ENCODE data around the gene RAVER2.
A peak's percentile ranks its signal among the peaks of the same experiment; 100 is the strongest.

Gene RAVER2

DNA sequence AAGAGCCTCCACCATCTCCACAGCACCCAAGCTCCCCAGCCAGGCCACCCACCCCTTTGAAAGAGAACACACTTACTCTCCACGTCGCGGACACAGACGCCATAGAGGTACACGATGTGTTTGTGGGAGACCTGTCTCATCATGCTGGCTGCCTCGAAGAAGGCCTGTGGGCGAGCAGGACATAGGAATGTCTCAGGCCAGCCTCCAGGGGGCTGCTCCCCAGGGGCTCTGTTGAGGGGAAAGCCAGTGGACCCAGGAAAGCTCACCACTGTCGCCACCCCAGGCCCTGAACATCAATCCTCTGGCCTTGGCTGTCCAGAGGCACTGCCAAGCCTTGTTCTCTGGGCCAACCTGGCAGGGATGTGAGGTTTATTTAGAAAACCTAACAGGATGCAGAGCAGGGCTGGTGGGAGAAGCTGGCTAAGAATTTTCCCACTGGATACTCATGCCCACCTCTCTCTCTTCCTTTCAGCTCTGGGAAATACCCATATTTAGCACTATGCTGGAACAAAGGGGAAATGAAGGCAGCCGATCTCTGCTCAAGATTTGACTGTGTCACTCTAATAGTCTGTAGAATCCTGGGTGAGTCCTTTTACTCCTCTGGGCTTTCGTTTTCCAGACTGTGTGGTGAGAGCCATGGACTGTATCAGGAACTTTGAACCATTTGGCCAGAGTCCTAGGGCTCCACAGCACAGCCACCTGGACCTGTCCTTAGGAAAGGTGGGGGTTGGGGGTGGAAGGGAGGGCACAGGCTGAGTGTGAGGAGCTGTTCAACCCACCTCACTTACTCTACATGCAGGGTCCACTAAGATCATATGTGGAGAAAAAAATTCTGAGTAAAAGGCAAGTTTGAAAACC is 101.9 kb downstream of the RAVER2 start:
- no peak for DNase-seq (ENCODE audit: low spot score)

DNA sequence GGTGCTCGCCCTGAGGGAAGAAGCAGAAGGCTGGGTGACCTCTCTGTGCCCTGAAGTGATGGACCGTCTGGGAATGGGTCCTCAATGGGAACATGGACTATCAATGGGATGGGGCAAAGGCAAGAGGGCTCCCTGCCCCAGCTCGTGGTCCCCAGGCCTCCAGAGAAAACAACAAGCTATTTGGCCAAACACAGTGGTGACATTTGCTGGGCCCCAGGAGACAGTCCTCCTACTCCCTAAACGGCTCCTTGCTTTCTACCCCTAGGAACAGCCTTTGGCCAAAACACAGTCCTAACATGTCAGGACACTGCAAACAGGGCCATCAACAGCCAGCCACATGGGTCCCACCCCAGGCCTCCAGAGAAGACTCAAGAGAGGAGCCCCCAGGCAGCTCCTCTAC is 102.8 kb downstream of the RAVER2 start:
- DNase-seq (ENCODE audit: low spot score) = no peak

DNA sequence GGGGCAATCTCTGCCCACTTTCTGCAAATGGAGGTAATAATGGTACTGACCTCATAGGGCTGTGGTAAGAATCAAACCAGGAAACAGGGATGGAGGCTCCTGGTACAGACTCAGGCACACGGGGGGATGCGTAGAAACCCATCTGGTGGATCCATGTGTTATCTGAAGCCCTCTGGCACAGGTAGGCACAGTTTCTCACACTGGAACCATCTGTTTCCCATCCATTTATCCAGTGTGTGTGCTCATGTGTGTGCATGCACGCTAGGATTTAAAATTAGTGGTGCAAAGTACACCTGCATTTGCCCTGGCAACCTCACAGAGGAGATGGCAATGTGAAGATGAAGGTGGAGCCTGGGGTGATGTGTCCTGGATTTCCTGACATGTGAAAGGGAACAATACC is 103.3 kb downstream of the RAVER2 start:
- no peak for DNase-seq (ENCODE audit: low spot score)

DNA sequence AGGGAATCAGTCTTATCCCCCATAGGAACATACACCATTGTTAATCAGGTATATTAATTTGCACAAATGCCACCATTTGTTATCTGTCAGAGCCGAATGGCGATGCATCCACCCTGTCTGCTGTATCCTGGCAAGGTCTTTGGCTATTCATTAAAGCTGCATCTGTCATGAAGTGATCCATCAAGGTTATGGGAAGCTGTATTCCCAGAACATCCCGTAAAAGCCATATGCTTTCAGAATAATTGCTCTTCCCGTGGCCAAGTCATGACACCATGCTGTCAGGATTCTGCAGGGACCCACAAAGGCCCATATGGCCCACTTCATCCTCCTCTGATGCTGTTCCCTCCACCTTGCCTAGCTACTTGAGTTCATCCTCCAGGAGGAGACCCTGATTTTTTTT is 103.9 kb downstream of the RAVER2 start:
- DNase-seq (ENCODE audit: low spot score) = no peak

DNA sequence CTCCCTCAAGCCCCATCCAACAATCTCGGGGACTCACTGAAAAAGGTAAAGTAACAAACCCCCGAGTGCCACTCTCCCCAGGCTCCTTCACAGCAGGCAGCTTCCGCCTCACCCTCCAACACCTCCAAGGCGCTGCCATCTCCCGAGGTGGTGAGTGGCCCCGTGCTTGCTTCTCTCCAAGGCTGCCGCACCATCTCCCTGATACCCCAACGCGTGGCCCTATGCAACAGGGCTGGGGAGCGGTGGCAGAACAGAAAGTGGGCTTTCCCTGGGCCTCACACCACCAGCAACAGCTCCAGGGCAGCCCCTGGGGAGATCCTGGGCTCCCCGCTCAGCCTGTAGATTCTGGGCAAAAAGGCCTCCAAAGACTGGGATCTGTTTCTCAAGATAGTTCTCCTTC is 105.1 kb downstream of the RAVER2 start:
- DNase-seq (ENCODE audit: low spot score) = no peak

DNA sequence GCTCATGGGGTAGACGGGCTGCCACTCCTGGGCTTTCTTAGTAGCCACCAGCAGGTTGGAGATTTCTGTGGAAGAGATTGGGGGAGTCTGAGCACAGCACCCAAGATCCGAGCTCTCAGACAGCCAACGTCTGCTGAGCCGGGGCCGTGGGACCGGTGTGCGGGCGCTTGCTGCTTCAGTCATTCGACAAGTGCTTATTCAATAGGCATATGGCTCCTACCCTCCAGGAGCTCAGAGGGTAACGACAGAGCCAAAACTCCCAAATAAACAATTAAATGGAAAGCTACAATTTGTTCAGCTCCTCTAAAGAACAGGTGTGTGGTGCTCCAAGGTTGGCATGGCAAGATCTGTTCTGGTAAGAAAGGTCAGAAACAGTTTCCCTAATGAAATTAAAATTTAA is 106.0 kb downstream of the RAVER2 start:
- no peak for DNase-seq (ENCODE audit: low spot score)

DNA sequence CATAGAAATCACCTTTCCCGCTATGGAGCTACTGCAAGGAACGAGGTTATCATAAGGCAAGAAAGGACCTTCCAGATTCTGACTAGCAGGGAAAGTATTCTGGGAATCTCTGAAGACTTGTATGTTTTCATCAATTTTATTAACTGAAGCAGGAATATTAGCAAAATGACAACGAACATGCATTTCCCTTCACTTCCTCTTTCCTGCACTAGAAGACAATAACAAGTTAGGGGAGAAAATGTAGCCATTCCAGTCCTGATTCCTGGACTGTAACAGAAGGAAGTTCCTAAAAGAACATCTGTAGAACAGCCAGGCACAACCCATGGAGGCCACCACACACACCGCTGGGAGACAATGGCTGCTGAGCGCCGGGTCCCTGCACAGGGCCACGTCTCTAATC is 106.8 kb downstream of the RAVER2 start:
- no peak for DNase-seq (ENCODE audit: low spot score)

DNA sequence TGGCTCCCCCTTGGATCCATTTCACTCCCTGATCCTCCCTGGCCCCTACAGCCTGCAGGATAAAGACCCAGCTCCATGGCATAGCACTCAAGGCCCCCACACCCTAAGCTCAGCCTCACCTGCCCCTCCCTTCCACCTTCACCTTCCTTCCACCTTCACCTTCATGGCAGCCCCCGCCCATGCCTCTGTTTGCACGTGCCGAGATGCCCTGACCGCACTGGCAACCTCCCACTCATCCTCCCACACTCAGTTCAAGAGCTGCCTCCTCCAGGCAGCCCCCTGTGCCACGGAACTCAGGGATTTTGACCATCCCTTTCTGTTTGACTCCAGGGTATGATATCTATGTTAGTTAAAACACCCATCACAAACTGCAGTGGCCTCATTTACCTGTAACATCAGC is 109.8 kb downstream of the RAVER2 start:
- no peak for DNase-seq (ENCODE audit: low spot score)

DNA sequence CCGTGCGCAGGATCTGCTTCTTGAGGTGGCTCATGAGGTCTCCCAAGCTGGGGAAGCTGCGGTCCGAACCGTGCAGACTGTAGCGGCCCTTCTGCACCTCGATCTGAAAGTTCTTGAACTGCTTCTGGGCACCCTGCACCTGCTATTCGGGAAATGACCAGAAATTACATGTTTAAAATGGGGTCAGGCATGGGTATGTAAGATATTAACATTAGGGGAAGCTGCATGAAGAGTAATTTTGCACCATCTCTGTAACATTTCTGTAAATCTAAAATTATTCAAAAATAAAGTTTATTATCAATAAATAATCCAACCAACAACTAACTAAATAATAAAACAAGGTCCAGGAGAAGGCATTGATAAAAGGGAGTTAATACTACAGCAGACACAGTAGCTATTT is 110.7 kb downstream of the RAVER2 start:
- no peak for DNase-seq (ENCODE audit: low spot score)

DNA sequence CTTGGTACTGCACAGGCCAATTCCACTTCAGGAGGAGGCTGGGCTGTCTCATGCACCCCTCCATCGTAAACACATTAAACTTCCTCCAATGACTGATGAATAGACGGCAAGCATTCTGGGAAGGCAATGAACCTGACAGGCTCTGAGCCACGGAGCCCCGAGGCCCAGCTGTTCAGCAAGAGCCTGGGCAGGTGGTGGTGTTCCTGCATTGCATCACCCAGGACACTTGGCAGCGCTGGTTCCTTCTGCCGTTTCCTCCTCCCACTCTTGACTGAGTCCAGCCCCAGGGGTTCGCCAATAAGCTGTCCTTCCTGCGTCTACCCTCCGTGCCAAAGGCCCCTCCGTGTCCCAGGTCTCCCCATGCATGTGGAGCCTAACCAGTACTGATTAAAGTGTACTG is 111.7 kb downstream of the RAVER2 start:
- DNase-seq (ENCODE audit: low spot score) = no peak

DNA sequence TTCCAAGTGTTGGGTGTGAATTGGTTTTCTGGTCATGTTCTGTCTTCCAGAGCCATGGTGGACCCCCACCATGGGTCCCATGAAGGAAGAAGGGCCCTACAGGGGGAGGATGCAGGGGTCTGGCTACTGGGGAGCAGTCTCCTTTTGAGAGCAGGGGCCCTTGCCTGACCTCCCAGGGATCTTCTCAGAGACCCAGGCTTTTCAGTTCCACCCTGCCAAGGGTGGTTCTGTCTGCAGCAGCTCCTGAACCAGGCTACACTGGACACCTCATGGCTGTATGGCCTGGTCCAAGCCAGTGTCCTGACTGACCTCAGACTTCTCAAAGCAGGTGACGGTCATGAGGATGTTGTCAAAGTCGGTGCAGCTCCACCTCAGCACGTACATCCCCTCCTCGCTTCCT is 112.5 kb downstream of the RAVER2 start:
- no peak for DNase-seq (ENCODE audit: low spot score)

DNA sequence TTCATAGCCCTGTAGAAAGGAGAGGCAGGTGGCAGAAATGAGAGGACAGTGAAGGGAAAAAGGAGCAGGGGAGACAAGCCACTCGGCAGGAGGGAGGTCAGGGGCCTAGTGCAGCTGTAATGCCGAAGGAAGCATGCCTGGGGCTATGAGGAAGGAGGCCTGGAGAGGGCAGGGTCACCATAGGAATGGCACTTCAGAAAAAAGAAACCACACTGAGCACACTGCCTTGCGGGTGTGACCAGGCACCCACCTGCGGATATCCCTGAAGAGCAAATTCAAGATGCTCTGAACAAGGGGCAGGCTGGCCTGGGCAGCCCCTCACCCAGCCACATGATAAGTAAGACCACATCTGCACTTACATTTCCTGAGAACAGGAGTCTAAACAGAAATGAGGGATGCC is 116.7 kb downstream of the RAVER2 start:
- DNase-seq (ENCODE audit: low spot score) = no peak

DNA sequence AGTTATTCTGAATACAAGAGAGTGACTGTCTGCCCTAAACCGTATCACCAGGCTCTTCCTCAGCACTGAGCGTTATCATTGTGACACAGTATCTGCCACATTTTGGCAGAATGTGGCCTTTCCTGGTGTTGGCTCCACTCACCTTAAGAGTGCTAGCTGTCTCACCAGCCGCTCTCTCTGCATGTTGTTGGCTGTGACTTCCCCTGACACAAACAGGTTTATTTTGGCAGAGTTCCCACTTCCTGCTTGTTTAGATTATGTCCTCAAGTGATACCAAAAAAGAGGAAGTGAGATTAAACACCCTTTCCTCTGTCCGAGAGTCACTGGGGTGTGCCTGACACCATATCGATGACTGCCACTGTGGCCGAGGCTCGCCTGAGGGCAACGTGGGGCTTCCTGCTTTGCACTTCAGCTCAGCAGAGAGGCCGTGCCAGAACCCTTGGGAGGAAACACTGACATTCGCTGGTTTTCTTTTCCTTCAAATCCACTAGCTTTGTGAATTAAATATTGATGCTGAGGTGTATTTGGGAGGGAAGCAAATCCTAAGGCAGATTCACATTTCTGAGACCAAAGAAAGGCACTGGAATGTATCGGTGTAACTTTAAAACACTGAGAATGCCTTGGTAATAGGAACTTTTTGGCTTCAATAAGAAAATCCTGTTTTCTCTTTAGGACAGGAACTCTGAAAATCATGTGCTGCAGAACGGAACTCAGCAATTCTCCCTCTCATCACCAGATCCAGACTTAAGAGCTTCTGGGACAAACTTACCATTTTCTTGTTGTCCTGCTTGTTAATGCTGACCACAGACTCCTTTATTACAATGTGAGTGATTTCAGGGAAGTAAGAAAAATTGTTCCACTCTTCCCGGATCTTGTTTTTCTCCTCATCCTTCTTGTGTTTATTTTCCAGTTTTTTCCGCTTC is 119.4 kb downstream of the RAVER2 start:
- peak; percentile 98 for DNase-seq (ENCODE audit: low spot score)

DNA sequence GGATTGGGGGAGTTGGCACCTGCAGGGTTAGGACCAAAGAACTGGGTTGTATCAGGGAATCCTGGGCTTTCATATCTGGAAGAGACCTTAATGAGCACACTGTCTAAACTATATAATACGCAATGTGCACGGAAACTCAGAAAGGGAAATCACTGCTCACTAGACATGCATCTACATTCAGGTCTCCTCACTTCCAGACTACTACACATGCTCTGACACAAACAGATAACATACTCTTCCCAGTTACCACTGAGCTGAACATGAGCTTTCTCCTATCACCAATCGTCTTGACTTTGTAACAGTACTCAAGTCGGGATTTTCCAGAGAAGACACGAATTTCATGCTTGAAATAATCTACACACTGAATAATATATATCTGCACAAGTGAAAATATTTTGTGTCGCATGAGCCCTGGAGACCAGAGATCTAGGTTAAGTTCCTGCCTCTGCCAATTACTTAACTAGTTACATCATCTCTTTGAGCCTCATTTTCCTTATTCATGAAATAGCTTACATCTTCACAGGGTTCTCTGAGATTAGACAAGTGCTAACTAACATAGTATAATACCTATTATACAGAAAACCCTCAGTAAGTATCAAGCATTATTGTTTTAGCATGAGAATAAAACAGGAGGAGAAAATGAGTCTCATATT is 120.4 kb downstream of the RAVER2 start:
- DNase-seq (ENCODE audit: low spot score) = no peak

DNA sequence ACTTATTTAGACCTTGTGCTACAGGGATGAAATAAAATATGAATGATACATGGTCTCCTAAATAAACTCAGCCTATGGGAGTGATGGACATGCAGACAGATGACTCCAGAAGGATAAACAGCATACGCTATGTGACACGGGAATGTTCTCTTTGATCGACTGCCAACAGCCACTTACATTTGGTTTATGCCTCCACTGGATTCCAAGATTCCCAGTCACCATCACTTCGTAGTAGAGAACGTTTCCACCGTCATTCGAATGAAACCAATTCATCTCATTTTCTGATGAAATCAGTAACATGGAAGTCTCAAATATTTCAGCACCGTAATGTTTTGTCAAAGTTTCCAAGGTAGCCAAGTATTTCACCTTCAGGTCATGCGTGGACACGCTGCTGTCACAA is 121.8 kb downstream of the RAVER2 start:
- no peak for DNase-seq (ENCODE audit: low spot score)

DNA sequence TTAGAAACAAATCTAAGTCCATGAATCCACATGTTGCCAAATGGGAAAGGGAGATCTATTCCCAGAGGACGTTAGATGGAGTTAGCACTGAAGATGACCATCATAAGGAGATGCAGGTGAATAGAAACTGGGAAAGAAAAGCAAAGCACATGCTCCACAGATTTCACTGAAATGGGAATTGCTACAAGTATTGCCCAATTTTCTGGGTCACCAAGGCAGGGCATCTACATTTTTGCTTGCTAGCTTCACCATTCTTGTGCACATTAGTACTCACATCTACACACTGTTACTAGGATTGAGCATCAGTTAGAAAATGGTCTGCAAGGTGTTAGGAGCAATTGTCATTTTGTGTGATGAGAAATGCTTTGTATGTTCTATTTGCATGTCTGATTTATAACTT is 122.4 kb downstream of the RAVER2 start:
- DNase-seq (ENCODE audit: low spot score) = no peak

DNA sequence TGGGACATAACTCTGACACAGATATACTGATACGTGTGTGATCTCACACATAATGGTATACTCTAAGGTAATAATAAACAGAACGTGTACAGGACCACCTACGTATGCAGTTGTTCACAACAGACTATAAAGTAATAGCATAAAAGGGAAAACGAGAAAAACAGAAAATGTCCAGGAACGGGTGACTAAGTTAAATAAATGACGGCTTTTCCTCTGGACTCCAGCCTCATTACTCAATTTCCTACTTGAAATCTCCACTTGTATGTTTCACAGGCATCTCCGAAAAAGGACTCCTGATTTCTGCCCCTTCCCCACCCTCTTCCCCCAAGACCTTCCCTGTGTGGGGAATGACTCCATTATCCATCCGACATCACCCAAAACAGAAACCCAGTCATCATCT is 126.4 kb downstream of the RAVER2 start:
- no peak for DNase-seq (ENCODE audit: low spot score)

DNA sequence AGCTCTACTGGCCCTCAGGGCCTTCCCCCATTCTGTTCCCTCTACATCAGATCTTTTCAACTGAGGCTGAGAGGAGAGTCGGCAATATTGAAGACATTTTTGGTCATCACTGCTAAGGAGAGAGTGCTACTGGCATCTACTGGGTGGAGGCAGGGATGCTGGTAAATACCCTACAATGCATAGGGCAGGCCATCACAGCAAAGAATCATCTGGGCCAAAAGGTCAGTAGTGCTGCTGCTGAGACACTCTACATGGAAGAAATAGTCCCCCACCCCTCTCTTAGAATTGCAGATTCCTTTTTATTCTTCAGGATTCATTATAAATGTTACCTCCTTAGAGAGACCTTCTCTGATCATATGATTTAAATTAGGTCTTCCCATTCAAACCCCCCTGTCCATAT is 127.2 kb downstream of the RAVER2 start:
- no peak for DNase-seq (ENCODE audit: low spot score)

DNA sequence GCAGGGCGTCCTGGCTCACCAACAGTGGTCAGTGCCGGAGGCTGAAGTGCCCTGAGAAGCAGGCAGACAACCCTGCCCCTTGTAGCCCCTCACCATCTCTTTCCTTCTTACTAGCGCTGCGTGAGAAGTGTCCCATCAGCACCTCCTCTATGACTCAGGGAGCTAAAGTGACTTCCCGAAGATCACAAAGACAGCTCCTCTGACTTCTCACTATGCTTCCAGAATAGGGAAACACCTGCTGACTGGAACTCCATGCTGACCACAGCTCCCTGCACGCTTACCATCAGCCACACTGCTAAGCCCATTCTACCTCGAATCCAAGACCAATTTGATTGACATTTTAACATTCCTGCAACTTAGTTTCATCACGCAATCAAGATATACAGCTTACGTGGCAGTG is 128.7 kb downstream of the RAVER2 start:
- no peak for DNase-seq (ENCODE audit: low spot score)

DNA sequence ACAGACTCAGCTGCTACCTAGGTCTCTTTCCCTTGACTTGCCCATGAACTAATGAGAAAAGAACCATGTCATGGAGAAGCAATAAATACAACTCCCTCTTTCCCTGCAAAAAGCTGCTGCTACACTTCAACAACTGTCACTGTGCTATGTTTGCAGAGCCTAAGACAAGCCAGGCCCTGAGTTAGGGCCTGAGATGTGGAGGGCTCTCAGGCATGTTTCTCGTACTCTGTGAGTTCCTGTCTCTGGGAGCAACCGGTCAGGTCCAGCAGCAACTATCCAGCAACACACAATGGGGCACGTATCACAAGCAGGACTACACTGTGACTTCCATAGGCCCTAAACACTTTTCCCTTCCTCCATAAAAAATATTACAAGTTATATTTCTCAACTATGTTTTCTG is 129.8 kb downstream of the RAVER2 start:
- DNase-seq (ENCODE audit: low spot score) = no peak

DNA sequence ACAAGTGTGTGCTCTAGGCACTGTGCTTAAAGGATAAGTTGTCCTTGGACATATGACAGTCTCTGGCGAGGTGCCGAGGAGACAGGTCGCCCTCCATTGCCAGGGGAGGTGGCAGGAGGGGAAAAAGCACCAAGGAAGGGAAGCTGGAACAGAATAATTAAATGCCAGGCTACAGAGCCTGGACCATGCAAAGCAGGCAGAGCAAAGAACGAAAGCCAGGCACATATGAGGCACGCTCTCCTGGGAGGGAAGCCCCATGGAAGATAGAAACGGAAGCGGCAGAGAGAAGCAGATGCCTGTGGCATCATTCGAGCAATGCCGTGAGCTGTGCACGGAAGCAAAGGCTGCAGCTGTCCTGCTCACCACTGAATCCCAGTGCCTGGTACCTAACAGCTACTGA is 130.2 kb downstream of the RAVER2 start:
- no peak for DNase-seq (ENCODE audit: low spot score)

DNA sequence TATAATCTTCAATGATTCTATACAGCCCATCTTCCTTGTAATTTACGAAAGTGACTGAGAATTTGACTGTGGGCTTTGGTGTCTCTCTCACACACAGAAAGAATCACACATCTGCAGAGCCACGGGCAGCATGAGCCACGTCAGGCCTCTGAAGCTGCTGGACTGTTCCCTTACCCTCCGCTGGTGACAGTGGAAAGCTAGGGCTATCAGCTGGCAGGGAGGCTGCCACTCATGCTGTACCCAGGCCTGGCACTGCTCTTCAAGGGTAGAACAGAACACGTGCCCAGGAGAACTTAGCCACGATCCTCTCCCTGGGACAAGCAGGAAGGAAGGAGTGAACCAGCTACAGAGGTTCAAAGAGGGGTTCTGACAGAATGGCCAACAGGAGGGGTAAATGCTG is 130.7 kb downstream of the RAVER2 start:
- DNase-seq (ENCODE audit: low spot score) = no peak

DNA sequence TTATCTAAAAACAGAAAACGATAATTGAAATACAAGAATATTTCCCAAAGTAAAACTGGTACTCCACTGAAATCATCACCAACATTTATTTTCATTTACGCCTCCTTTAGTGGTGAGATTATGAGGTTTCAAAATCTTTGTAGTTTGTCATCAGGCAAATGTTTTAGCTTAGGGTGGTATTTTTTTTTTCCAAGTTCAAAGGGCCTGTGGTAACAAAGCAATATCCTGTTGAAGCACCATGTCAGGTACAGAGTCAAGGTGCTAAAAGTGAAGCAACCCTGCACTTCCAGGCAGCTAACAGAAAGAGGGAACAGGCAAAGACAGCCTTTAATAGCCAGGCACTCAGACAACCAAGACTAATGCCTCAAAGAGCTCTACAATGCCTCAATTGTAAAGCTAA is 132.3 kb downstream of the RAVER2 start:
- no peak for DNase-seq (ENCODE audit: low spot score)

Data from kidney capillary endothelial cell (primary cell).